SK-N-SH (cell line): ENCODE data around the gene FRMD3. TPM values are rescaled to one million over a fixed set of nuclear protein-coding genes. Genes with fewer than 3 reads are reported as not detected.

ENCODE experiments used
- CTCF ChIA-PET: fragments of 300-600, 350-600 bp; formaldehyde crosslinking; extraction: SDS; loops from one replicate; lab custom pipeline; 2021; lab: Yijun Ruan, JAX
- POLR2A ChIA-PET: fragments of 350-600 bp; sonication (Branson Sonifier 250); formaldehyde crosslinking; extraction: SDS; loops from one replicate; lab custom pipeline; 2020; ENCODE audit warnings: antibody characterized with exemption, inconsistent platforms; lab: Yijun Ruan, JAX
- DNase-seq: peaks from one replicate; pipeline ENCODE4 v3.0.0; 2012
- H2AFZ ChIP-seq: fragments of 200-600 bp; sonication (generic); 2 replicates; pipeline ENCODE4 v1.8.1; 2016; ENCODE audit warnings: antibody characterized with exemption, mild to moderate bottlenecking, low read depth
- H3F3A ChIP-seq: fragments of 200-600 bp; sonication (generic); replicated peaks from 2 replicates; pipeline ENCODE3; 2016; ENCODE audit warnings: antibody characterized with exemption, mild to moderate bottlenecking; ENCODE audit not compliant: insufficient read depth
- H3K27ac ChIP-seq, 2 experiments: fragments of 200-500 bp in 1 of 2; fragments of 200-600 bp in 1 of 2; sonication (Bioruptor generic) in 1 of 2; sonication (generic), shearing (Covaris generic) in 1 of 2; 2 replicates each; pipeline versions ENCODE4 v1.5.1 to v1.6.1; 2014 to 2016; ENCODE audit warnings: low read depth in 2 of 2, inconsistent platforms in 1 of 2, low read length in 1 of 2, mild to moderate bottlenecking in 1 of 2, mixed read lengths in 1 of 2
- H3K27me3 ChIP-seq: fragments of 200-600 bp; sonication (generic), shearing (Covaris generic); 2 replicates; pipeline ENCODE4 v1.6.1; 2016; ENCODE audit warnings: mixed run types; ENCODE audit not compliant: insufficient read depth
- H3K36me3 ChIP-seq, 2 experiments: fragments of 200-500 bp in 1 of 2; fragments of 200-600 bp in 1 of 2; sonication (Bioruptor generic) in 1 of 2; sonication (generic) in 1 of 2; replicated peaks in 1 of 2; 2 replicates each; pipeline versions ENCODE3 to v1.5.1; 2014 to 2016; ENCODE audit warnings: low read length in 1 of 2, mild to moderate bottlenecking in 1 of 2; ENCODE audit not compliant: insufficient read depth in 2 of 2, control insufficient read depth in 1 of 2
- H3K4me1 ChIP-seq, 2 experiments: fragments of 200-500 bp in 1 of 2; fragments of 200-600 bp in 1 of 2; sonication (Bioruptor generic) in 1 of 2; sonication (generic), shearing (Covaris generic) in 1 of 2; 2 replicates each; pipeline versions ENCODE4 v1.5.1 to v1.6.1; 2014 to 2016; ENCODE audit warnings: low read depth in 1 of 2, low read length in 1 of 2, mixed run types in 1 of 2; ENCODE audit not compliant: insufficient read depth in 2 of 2, control insufficient read depth in 1 of 2
- H3K4me2 ChIP-seq: fragments of 200-600 bp; sonication (generic), shearing (Covaris generic); 2 replicates; pipeline ENCODE4 v1.6.1; 2017; ENCODE audit warnings: mixed run types
- H3K4me3 ChIP-seq, 2 experiments: fragments of 200-500 bp in 1 of 2; fragments of 200-600 bp in 1 of 2; sonication (Bioruptor generic) in 1 of 2; sonication (generic), shearing (Covaris generic) in 1 of 2; 2 replicates each; pipeline versions ENCODE4 v1.5.1 to v1.8.1; 2014 to 2016; ENCODE audit warnings: low read depth in 2 of 2, inconsistent platforms in 1 of 2, low read length in 1 of 2, mild to moderate bottlenecking in 1 of 2, mixed read lengths in 1 of 2, moderate library complexity in 1 of 2
- H3K79me2 ChIP-seq: fragments of 200-600 bp; sonication (generic); 2 replicates; pipeline ENCODE4 v1.8.1; 2017; ENCODE audit warnings: mild to moderate bottlenecking; ENCODE audit not compliant: insufficient read depth
- H3K9ac ChIP-seq: fragments of 200-600 bp; sonication (generic); 2 replicates; pipeline ENCODE4 v1.6.1; 2017; ENCODE audit warnings: mixed run types
- H3K9me2 ChIP-seq: fragments of 200-600 bp; sonication (generic); 2 replicates; pipeline ENCODE4 v1.6.1; 2017; ENCODE audit warnings: mixed run types
- H3K9me3 ChIP-seq: fragments of 200-600 bp; sonication (generic); 2 replicates; pipeline ENCODE4 v1.6.1; 2017; ENCODE audit warnings: mixed run types, mild to moderate bottlenecking, moderate library complexity
- H4K20me1 ChIP-seq: fragments of 200-600 bp; sonication (generic); 2 replicates; pipeline ENCODE4 v1.6.1; 2017; ENCODE audit warnings: mild to moderate bottlenecking, mixed run types; ENCODE audit not compliant: insufficient read depth
- CHD2 ChIP-seq: fragments of 150-350 bp; IDR thresholded peaks from 2 replicates; pipeline ENCODE4 v1.6.1; 2018; ENCODE audit warnings: low read length; ENCODE audit not compliant: partially characterized antibody
- ELF1 ChIP-seq: IDR thresholded peaks from 2 replicates; pipeline ENCODE4 v1.4.0; 2012
- EP300 ChIP-seq, 2 experiments: IDR thresholded peaks; 2 replicates each; pipeline versions ENCODE4 v1.4.0 to v1.6.1; 2012; ENCODE audit warnings: borderline replicate concordance in 1 of 2, low read depth in 1 of 2, low read length in 1 of 2
- EZH2phosphoT487 ChIP-seq: fragments of 200-600 bp; sonication (generic); IDR thresholded peaks from 2 replicates; pipeline ENCODE4 v1.6.1; 2017; ENCODE audit warnings: low read depth, mixed run types, mild to moderate bottlenecking, antibody characterized with exemption, moderate library complexity, borderline replicate concordance
- FOXM1 ChIP-seq: IDR thresholded peaks from 2 replicates; pipeline ENCODE4 v1.4.0; 2012; ENCODE audit warnings: low read depth, mild to moderate bottlenecking
- GABPA ChIP-seq: IDR thresholded peaks from 2 replicates; pipeline ENCODE4 v1.4.0; 2012; ENCODE audit warnings: low read depth, mild to moderate bottlenecking
- MAX ChIP-seq: IDR thresholded peaks from 2 replicates; pipeline ENCODE4 v1.4.0; 2012; ENCODE audit warnings: low read depth
- NFIC ChIP-seq: IDR thresholded peaks from 2 replicates; pipeline ENCODE4 v1.4.0; 2012; ENCODE audit warnings: borderline replicate concordance
- POLR2AphosphoS5 ChIP-seq: IDR thresholded peaks from 2 replicates; pipeline ENCODE4 v1.6.1; 2012; ENCODE audit warnings: low read depth, low read length
- RCOR1 ChIP-seq: fragments of 150-350 bp; IDR thresholded peaks from 2 replicates; pipeline ENCODE4 v1.6.1; 2017; ENCODE audit warnings: antibody characterized with exemption, low read length
- SMC3 ChIP-seq: IDR thresholded peaks from 2 replicates; pipeline ENCODE4 v1.6.1; 2012; ENCODE audit warnings: low read depth, low read length, improper control_type of control experiment
- TAF1 ChIP-seq: IDR thresholded peaks from 2 replicates; pipeline ENCODE4 v1.6.1; 2012; ENCODE audit warnings: low read depth, mild to moderate bottlenecking, low read length, moderate library complexity, borderline replicate concordance
- TCF12 ChIP-seq: IDR thresholded peaks from 2 replicates; pipeline ENCODE4 v1.4.0; 2012
- TEAD4 ChIP-seq: IDR thresholded peaks from 2 replicates; pipeline ENCODE4 v1.4.0; 2012; ENCODE audit warnings: mild to moderate bottlenecking, borderline replicate concordance; ENCODE audit not compliant: insufficient read depth
- USF2 ChIP-seq: fragments of 150-350 bp; IDR thresholded peaks from 2 replicates; pipeline ENCODE4 v1.6.1; 2017; ENCODE audit warnings: antibody characterized with exemption, low read length, low read depth, borderline replicate concordance
- ZBTB33 ChIP-seq: IDR thresholded peaks from 2 replicates; pipeline ENCODE4 v1.4.0; 2012; ENCODE audit warnings: low read depth, borderline replicate concordance
- WGBS: methylation state at CpG from one replicate; pipeline ENCODE4 v1.1.6; 2017; ENCODE audit warnings: low lambda C conversion rate; 5-methylcytosine and 5-hydroxymethylcytosine counted together
- polyA plus RNA-seq, 3 experiments: library from polyadenylated mRNA; depleted of rRNA; stranded (reverse); fragments of >200 nt; gene quantifications; 2 replicates each; pipeline ENCODE4 v1.2.3, GENCODE V29; 2012
- TF ChIP-seq, protein P1 (sequence below): fragments of 150-350 bp; IDR thresholded peaks from 2 replicates; pipeline ENCODE4 v1.6.1; 2016; ENCODE audit warnings: mild to moderate bottlenecking, low read depth, low read length
- TF ChIP-seq, protein P2 (sequence below): IDR thresholded peaks from 2 replicates; pipeline ENCODE4 v1.6.1; 2012; ENCODE audit warnings: mild to moderate bottlenecking, low read depth, low read length, moderate library complexity
- TF ChIP-seq, protein P3 (sequence below): fragments of 200-600 bp; sonication (generic); IDR thresholded peaks from 2 replicates; pipeline ENCODE4 v1.6.1; 2017; ENCODE audit warnings: antibody characterized with exemption, mild to moderate bottlenecking, moderate library complexity
- TF ChIP-seq, protein P4 (sequence below): IDR thresholded peaks from 2 replicates; pipeline ENCODE4 v1.4.0; 2012; ENCODE audit warnings: low read depth, borderline replicate concordance

The FRMD3 gene
- polyA plus RNA-seq, 1 of the 3 experiments (the other 2 are of a cell fraction) = 0.89 TPM

DNA sequence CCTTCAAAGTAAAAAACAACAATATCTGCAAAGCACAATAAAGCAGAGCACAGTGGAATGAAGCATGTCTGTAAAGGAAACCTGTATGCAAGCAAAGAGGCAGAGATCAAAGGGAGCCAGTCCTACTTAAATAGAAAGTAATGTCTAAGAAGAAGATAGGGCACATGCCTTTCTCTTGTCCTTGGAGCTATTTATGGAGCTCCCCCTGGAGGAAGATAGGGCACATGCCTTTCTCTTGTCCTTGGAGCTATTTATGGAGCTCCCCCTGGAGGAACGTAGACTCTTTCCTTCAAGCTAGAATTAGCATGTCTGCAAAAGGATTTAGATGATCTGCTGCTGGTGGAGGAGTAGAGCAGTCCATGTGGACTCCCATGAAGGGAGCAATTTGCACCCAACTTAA, 307.2 kb downstream of the FRMD3 start:
- no peaks in the 10 kb centered on the region for H3K79me2 ChIP-seq
- H3K36me3 ChIP-seq = no peaks in the 10 kb centered on the region
- no peak overlapping the region for H2AFZ ChIP-seq
- no peak overlapping the region for H3K4me3 ChIP-seq
- no peak overlapping the region for H3K4me2 ChIP-seq
- peaks cover 0 to 2% of the 10 kb centered on the region in 2 experiments; a peak in 1 of 4 replicates for H3K4me1 ChIP-seq
- H3K27me3 ChIP-seq = no peaks in the 10 kb centered on the region
- H3K9me2 ChIP-seq = 0 out of 2 replicates have a peak, but pooled peaks cover 5% of the 10 kb centered on the region
- H3K9me3 ChIP-seq = no peaks in the 10 kb centered on the region
- H3F3A ChIP-seq = no peaks in the 10 kb centered on the region
- no peak for DNase-seq
- H3K27ac ChIP-seq = no peak overlapping the region
- ChIA-PET CTCF (interaction anchor here (1.3 kb wide), 1 partner anchor 11 kb away, joined by 5 read pairs; no protein-coding TSS in a partner anchor), POLR2A (no interaction called here)
- TF ChIP-seq CHD2 (no peak), FOXM1 (no peak), POLR2AphosphoS5 (no peak), MAX (no peak), ELF1 (no peak), TEAD4 (no peak), TCF12 (no peak), EZH2phosphoT487 (no peak), EP300 (IDR thresholded peaks at IDR 0.05; ENCODE audit: borderline replicate concordance in 1 of 2, low read depth in 1 of 2, low read length in 1 of 2) (no peak), SMC3 (no peak), NFIC (no peak), ZBTB33 (no peak), TAF1 (no peak), GABPA (no peak), RCOR1 (no peak), USF2 (no peak)
- TF ChIP-seq, protein P1, sequence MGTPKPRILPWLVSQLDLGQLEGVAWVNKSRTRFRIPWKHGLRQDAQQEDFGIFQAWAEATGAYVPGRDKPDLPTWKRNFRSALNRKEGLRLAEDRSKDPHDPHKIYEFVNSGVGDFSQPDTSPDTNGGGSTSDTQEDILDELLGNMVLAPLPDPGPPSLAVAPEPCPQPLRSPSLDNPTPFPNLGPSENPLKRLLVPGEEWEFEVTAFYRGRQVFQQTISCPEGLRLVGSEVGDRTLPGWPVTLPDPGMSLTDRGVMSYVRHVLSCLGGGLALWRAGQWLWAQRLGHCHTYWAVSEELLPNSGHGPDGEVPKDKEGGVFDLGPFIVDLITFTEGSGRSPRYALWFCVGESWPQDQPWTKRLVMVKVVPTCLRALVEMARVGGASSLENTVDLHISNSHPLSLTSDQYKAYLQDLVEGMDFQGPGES = no peak
- TF ChIP-seq, protein P2, sequence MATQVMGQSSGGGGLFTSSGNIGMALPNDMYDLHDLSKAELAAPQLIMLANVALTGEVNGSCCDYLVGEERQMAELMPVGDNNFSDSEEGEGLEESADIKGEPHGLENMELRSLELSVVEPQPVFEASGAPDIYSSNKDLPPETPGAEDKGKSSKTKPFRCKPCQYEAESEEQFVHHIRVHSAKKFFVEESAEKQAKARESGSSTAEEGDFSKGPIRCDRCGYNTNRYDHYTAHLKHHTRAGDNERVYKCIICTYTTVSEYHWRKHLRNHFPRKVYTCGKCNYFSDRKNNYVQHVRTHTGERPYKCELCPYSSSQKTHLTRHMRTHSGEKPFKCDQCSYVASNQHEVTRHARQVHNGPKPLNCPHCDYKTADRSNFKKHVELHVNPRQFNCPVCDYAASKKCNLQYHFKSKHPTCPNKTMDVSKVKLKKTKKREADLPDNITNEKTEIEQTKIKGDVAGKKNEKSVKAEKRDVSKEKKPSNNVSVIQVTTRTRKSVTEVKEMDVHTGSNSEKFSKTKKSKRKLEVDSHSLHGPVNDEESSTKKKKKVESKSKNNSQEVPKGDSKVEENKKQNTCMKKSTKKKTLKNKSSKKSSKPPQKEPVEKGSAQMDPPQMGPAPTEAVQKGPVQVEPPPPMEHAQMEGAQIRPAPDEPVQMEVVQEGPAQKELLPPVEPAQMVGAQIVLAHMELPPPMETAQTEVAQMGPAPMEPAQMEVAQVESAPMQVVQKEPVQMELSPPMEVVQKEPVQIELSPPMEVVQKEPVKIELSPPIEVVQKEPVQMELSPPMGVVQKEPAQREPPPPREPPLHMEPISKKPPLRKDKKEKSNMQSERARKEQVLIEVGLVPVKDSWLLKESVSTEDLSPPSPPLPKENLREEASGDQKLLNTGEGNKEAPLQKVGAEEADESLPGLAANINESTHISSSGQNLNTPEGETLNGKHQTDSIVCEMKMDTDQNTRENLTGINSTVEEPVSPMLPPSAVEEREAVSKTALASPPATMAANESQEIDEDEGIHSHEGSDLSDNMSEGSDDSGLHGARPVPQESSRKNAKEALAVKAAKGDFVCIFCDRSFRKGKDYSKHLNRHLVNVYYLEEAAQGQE = no peak
- TF ChIP-seq, protein P3, sequence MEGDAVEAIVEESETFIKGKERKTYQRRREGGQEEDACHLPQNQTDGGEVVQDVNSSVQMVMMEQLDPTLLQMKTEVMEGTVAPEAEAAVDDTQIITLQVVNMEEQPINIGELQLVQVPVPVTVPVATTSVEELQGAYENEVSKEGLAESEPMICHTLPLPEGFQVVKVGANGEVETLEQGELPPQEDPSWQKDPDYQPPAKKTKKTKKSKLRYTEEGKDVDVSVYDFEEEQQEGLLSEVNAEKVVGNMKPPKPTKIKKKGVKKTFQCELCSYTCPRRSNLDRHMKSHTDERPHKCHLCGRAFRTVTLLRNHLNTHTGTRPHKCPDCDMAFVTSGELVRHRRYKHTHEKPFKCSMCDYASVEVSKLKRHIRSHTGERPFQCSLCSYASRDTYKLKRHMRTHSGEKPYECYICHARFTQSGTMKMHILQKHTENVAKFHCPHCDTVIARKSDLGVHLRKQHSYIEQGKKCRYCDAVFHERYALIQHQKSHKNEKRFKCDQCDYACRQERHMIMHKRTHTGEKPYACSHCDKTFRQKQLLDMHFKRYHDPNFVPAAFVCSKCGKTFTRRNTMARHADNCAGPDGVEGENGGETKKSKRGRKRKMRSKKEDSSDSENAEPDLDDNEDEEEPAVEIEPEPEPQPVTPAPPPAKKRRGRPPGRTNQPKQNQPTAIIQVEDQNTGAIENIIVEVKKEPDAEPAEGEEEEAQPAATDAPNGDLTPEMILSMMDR = no peak
- TF ChIP-seq, protein P4, sequence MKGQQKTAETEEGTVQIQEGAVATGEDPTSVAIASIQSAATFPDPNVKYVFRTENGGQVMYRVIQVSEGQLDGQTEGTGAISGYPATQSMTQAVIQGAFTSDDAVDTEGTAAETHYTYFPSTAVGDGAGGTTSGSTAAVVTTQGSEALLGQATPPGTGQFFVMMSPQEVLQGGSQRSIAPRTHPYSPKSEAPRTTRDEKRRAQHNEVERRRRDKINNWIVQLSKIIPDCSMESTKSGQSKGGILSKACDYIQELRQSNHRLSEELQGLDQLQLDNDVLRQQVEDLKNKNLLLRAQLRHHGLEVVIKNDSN = no peak
- WGBS = 57% methylated on average over 1 of the region's 1 CpG
- H3K9ac ChIP-seq = no peak overlapping the region
- no peaks in the 10 kb centered on the region for H4K20me1 ChIP-seq
